Endometrial microvascular endothelial cells (primary cell): ENCODE measurements around the gene C1QTNF12. TPM values are rescaled to one million over a fixed set of nuclear protein-coding genes. Genes with fewer than 3 reads are reported as not detected.

ENCODE experiments used
- in situ Hi-C: cut with HindIII; loops from 2 replicates; pipeline ENCODE4 v1.10.0; 2017; ENCODE audit warnings: low sequenced_read_pairs, low pct_unique_long_range_greater_than_20kb; ENCODE audit errors: inconsistent ontology term
- total RNA-seq: library from RNA; depleted of rRNA; stranded (reverse); fragments of >200 nt; gene quantifications from one replicate; pipeline ENCODE4 v1.2.3, GENCODE V29; 2015; ENCODE audit errors: inconsistent ontology term

The C1QTNF12 gene
- total RNA-seq: not detected

- in situ Hi-C loops: no loop called here
Measured at GRCh38 chr1:1246577-1247340, at the start of gene C1QTNF12. Gene C1QTNF12, minus strand, starts transcription at chr1:1246722. Its CDS starts 32 bp downstream, at chr1:1246690.

GRCh38 chr1:1295154-1295923, 48.8 kb upstream of the C1QTNF12 start:
- in situ Hi-C loops: no loop called here

GRCh38 chr1:1294250-1294890, 47.8 kb upstream of the C1QTNF12 start:
- in situ Hi-C loops: no loop called here

- in situ Hi-C loops: no loop called here
Measured at GRCh38 chr1:1293263-1294249, 47.0 kb upstream of the C1QTNF12 start.

GRCh38 chr1:1292851-1293250, 46.3 kb upstream of the C1QTNF12 start:
- in situ Hi-C loops: no loop called here

GRCh38 chr1:1292442-1292779, 45.9 kb upstream of the C1QTNF12 start:
- in situ Hi-C loops: no loop called here

- in situ Hi-C loops: no loop called here
Measured at GRCh38 chr1:1291548-1292441, 45.3 kb upstream of the C1QTNF12 start.

- in situ Hi-C loops: no loop called here
Measured at GRCh38 chr1:1291023-1291528, 44.6 kb upstream of the C1QTNF12 start.

- in situ Hi-C loops: no loop called here
Measured at GRCh38 chr1:1290238-1290731, 43.8 kb upstream of the C1QTNF12 start.

GRCh38 chr1:1287288-1288110, 41.0 kb upstream of the C1QTNF12 start:
- in situ Hi-C loops: no loop called here

GRCh38 chr1:1286313-1287261, 40.1 kb upstream of the C1QTNF12 start:
- in situ Hi-C loops: no loop called here

GRCh38 chr1:1285611-1286311, 39.2 kb upstream of the C1QTNF12 start:
- in situ Hi-C loops: no loop called here

- in situ Hi-C loops: no loop called here
Measured at GRCh38 chr1:1285102-1285571, 38.6 kb upstream of the C1QTNF12 start.

GRCh38 chr1:1284221-1285101, 37.9 kb upstream of the C1QTNF12 start:
- in situ Hi-C loops: no loop called here
